A549 (cell line): ENCODE measurements around the gene RPL31. TPM values are rescaled to one million over a fixed set of nuclear protein-coding genes. Genes with fewer than 3 reads are reported as not detected.

Experiments used
- polyA plus RNA-seq, 4 experiments: library from polyadenylated mRNA; depleted of rRNA in 3 of 4; stranded (reverse); fragments of >200 nt; fragmentation: RNase III in 1 of 4; extraction: RNeasy Plus Mini Kit Qiagen cat#74134 plus additional on column Dnase treatment in 1 of 4; gene quantifications; 2 replicates in 3 of 4; 3 replicates in 1 of 4; pipeline ENCODE4 v1.2.3, GENCODE V29; 2011 to 2017

Gene RPL31
- polyA plus RNA-seq, 2 of the 4 experiments (the other 2 are of a cell fraction), result 1,803 to 2,064 TPM

Other genes with a start within 250 kb of the RPL31 start
- 56.1 and 106 TPM in 2 replicates for gene NPAS2, start 182.2 kb upstream of the RPL31 start, polyA plus RNA-seq (2011; rRNA removed)
- gene NPAS2, start 182.2 kb upstream of the RPL31 start, polyA plus RNA-seq (2017; fragmentation: RNase III; extraction: RNeasy Plus Mini Kit Qiagen cat#74134 plus additional on column Dnase treatment), result 27.5 to 31.5 TPM (median 31.4 TPM) in 3 replicates
- 107 and 119 TPM in 2 replicates for gene TBC1D8, start 149.1 kb downstream of the RPL31 start, polyA plus RNA-seq (2011; rRNA removed)
- gene TBC1D8, start 149.1 kb downstream of the RPL31 start, polyA plus RNA-seq (2017; fragmentation: RNase III; extraction: RNeasy Plus Mini Kit Qiagen cat#74134 plus additional on column Dnase treatment), result 30.0 to 40.3 TPM (median 35.3 TPM) in 3 replicates